ENCODE results near the gene CIART.
A peak's percentile ranks its signal among the peaks of the same experiment; 100 is the strongest.
"Not testable (repeated sequence)": the region's sequence is repeated elsewhere in the genome, so short reads cannot be mapped to it uniquely, and the experiment has no call there.

CIART gene

GRCh38 chr1:150235852-150236613 is 46.3 kb upstream of the CIART start, which contains the start of gene ANP32E:
ANP32E (minus strand) TSS chr1:150236112; CDS start chr1:150235786, 326 bp downstream.
- peak; percentile 6 for TF ChIP-seq CTCF (IDR thresholded peaks at IDR 0.05; ENCODE audit: insufficient read depth, low read depth, low read length, missing control alignments)
- H3K4me3 ChIP-seq (ENCODE audit: low read depth, low read length), result peak within 1 kb of the TSS; percentile 98
- peak; percentile 99 for DNase-seq (ENCODE audit: low read depth)

- DNase-seq (ENCODE audit: low read depth), result no peak
- H3K4me3 ChIP-seq (ENCODE audit: low read depth, low read length), result peak overlapping the region; percentile 98
- no peak for TF ChIP-seq CTCF (IDR thresholded peaks at IDR 0.05; ENCODE audit: insufficient read depth, low read depth, low read length, missing control alignments)
These were observed 45.7 kb upstream of the CIART start for GRCh38 chr1:150236614-150237100.

GRCh38 chr1:150237176-150237575 is 45.2 kb upstream of the CIART start:
- not testable (repeated sequence) for H3K4me3 ChIP-seq (ENCODE audit: low read depth, low read length); DNase-seq (ENCODE audit: low read depth)

GRCh38 chr1:150237746-150238145 is 44.6 kb upstream of the CIART start:
- TF ChIP-seq CTCF (IDR thresholded peaks at IDR 0.05; ENCODE audit: insufficient read depth, low read depth, low read length, missing control alignments), result no peak
- no peak for DNase-seq (ENCODE audit: low read depth)
- H3K4me3 ChIP-seq (ENCODE audit: low read depth, low read length), result no peak overlapping the region

- no peak for DNase-seq (ENCODE audit: low read depth)
- no peak for TF ChIP-seq CTCF (IDR thresholded peaks at IDR 0.05; ENCODE audit: insufficient read depth, low read depth, low read length, missing control alignments)
- no peak overlapping the region for H3K4me3 ChIP-seq (ENCODE audit: low read depth, low read length)
These were observed 39.4 kb upstream of the CIART start for GRCh38 chr1:150243003-150243402.

- no peak overlapping the region for H3K4me3 ChIP-seq (ENCODE audit: low read depth, low read length)
- no peak for DNase-seq (ENCODE audit: low read depth)
- TF ChIP-seq CTCF (IDR thresholded peaks at IDR 0.05; ENCODE audit: insufficient read depth, low read depth, low read length, missing control alignments), result no peak
These were observed 32.4 kb upstream of the CIART start for GRCh38 chr1:150249936-150250335.

- DNase-seq (ENCODE audit: low read depth), result no peak
- H3K4me3 ChIP-seq (ENCODE audit: low read depth, low read length), result no peak overlapping the region
- no peak for TF ChIP-seq CTCF (IDR thresholded peaks at IDR 0.05; ENCODE audit: insufficient read depth, low read depth, low read length, missing control alignments)
These were observed 26.2 kb upstream of the CIART start for GRCh38 chr1:150256198-150256553.
